ENCODE data around the gene KLF5.

The KLF5 gene

DNA sequence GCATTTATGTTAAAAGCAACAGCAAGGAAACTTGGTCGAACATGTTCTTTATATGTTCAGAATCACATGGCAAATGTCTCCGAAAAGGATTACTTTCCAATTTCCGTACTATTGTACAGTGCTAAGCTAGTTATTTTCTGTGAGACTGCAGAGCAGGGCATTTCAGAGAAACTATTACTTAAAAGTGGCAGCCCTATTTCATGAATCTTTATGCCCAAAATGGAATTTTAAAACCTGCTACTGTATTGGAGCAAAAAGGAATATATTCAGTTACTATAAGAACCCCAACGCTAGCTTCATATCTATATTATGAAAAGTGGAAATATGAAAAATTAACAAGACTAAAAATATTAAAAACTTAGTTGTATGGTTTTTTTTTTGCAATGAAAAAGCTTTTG, 2.2 kb upstream of the KLF5 start:
- H3F3A ChIP-seq (ENCODE audit: insufficient read depth) = peaks cover 4% of the 10 kb centered on the region; the same call in 1 of the 2 replicates
- H3K36me3 ChIP-seq (ENCODE audit: low read length) = no peaks in the 10 kb centered on the region
- H3K4me3 ChIP-seq (ENCODE audit: insufficient read depth, low read length, poor library complexity, severe bottlenecking) = no peak overlapping the region
- no peak overlapping the region for H3K4me2 ChIP-seq (ENCODE audit: low read depth, low read length, poor library complexity, severe bottlenecking)
- H3K27ac ChIP-seq (ENCODE audit: low read depth, low read length) = no peak overlapping the region
- no peaks in the 10 kb centered on the region for H3K9me3 ChIP-seq (ENCODE audit: insufficient read depth, low read length)
- no peak overlapping the region for H2AFZ ChIP-seq (ENCODE audit: low read depth, low read length, severe bottlenecking)
- TF ChIP-seq, protein P1, sequence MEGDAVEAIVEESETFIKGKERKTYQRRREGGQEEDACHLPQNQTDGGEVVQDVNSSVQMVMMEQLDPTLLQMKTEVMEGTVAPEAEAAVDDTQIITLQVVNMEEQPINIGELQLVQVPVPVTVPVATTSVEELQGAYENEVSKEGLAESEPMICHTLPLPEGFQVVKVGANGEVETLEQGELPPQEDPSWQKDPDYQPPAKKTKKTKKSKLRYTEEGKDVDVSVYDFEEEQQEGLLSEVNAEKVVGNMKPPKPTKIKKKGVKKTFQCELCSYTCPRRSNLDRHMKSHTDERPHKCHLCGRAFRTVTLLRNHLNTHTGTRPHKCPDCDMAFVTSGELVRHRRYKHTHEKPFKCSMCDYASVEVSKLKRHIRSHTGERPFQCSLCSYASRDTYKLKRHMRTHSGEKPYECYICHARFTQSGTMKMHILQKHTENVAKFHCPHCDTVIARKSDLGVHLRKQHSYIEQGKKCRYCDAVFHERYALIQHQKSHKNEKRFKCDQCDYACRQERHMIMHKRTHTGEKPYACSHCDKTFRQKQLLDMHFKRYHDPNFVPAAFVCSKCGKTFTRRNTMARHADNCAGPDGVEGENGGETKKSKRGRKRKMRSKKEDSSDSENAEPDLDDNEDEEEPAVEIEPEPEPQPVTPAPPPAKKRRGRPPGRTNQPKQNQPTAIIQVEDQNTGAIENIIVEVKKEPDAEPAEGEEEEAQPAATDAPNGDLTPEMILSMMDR (IDR thresholded peaks at IDR 0.05; ENCODE audit: insufficient read depth, low read length, poor library complexity, severe bottlenecking) = no peak
- no peak for TF ChIP-seq EZH2phosphoT487 (conservative IDR thresholded peaks at IDR 0.05; ENCODE audit: low read length)
- H4K20me1 ChIP-seq (ENCODE audit: low read depth, low read length) = peaks cover 4% of the 10 kb centered on the region; the same call in 1 of the 2 replicates
- H3K9ac ChIP-seq (ENCODE audit: low read length) = no peak overlapping the region
- no peaks in the 10 kb centered on the region for H3K79me2 ChIP-seq (ENCODE audit: insufficient read depth, low read length)
- no peaks in the 10 kb centered on the region for H3K27me3 ChIP-seq (ENCODE audit: low read length)
- H3K9me2 ChIP-seq (replicated peaks; ENCODE audit: insufficient read depth, low read length) = no peaks in the 10 kb centered on the region

DNA sequence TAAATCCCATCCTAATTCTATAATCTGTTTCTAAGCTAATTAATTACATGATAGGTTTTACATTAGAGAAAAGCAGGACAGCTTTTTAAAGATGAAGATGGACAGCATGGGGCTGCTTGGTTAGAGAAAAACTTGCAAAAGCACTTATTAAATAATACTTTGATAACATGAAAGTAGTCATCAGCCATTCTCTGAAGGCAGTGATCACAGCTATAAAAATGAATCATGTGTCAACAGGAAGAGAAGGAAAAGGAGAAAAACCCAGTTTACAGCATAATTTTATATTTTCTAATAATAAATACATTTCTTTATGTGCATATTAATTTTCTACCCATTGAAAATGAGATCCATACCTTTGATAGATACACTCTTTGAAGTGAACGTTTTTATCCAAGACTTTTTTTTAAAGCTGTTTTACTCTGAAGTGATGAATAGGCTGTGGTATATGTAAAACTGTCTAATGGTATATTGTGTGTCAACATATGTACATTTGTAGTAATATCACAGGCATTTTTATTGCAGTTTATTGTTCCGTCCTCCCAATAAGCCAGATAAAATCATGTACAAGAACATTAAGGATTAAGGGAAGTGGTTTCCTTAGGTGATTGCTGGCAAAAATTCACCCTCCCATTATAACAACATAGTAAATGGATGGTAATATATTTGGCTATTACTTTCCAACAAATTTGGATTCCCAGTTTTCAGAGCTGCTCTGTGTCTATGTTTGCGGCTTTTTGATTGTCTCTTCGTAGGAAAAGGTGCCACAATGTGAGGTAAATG, 1.3 kb upstream of the KLF5 start:
- no peak for TF ChIP-seq EZH2phosphoT487 (conservative IDR thresholded peaks at IDR 0.05; ENCODE audit: low read length)
- TF ChIP-seq, protein P1 (IDR thresholded peaks at IDR 0.05; ENCODE audit: insufficient read depth, low read length, poor library complexity, severe bottlenecking) = no peak
- peak overlapping the region; percentile 71; the same call in 1 of the 2 replicates for H3K9ac ChIP-seq (ENCODE audit: low read length)

DNA sequence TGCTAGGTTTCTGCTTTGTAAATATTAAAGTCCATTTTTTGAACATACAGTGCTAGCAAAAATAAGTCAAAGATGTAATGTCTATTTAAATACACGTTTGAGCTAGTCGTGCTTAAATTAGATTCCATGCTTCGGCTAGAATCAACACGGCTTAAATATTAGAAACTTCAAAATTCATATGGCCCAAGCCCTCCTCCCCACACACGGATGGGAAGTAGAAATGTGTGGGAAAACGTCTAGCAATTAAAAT, 816 bp upstream of the KLF5 start:
- Histone ChIP-seq H2AFZ (ENCODE audit: low read depth, low read length, severe bottlenecking) (peak overlapping the region; percentile 94), H3K4me3 (ENCODE audit: insufficient read depth, low read length, poor library complexity, severe bottlenecking) (peak overlapping the region; percentile 49), H3K79me2 (ENCODE audit: insufficient read depth, low read length) (no peaks in the 10 kb centered on the region), H3K27me3 (ENCODE audit: low read length) (no peaks in the 10 kb centered on the region), H3K9me3 (ENCODE audit: insufficient read depth, low read length) (no peaks in the 10 kb centered on the region), H3K9ac (ENCODE audit: low read length) (peak overlapping the region; percentile 71), H3K27ac (ENCODE audit: low read depth, low read length) (no peak overlapping the region), H3K9me2 (replicated peaks; ENCODE audit: insufficient read depth, low read length) (no peaks in the 10 kb centered on the region), H3K36me3 (ENCODE audit: low read length) (no peaks in the 10 kb centered on the region), H4K20me1 (ENCODE audit: low read depth, low read length) (peaks cover 4% of the 10 kb centered on the region; the same call in 1 of the 2 replicates), H3F3A (ENCODE audit: insufficient read depth) (peaks cover 4% of the 10 kb centered on the region; the same call in 1 of the 2 replicates), H3K4me2 (ENCODE audit: low read depth, low read length, poor library complexity, severe bottlenecking) (peak overlapping the region; percentile 78)
- no peak for TF ChIP-seq EZH2phosphoT487 (conservative IDR thresholded peaks at IDR 0.05; ENCODE audit: low read length)

More for the DNA sequence above, 1.3 kb upstream of the KLF5 start:
- Histone ChIP-seq H3F3A (ENCODE audit: insufficient read depth) (peaks cover 4% of the 10 kb centered on the region; the same call in 1 of the 2 replicates), H3K36me3 (ENCODE audit: low read length) (no peaks in the 10 kb centered on the region), H4K20me1 (ENCODE audit: low read depth, low read length) (peaks cover 4% of the 10 kb centered on the region; the same call in 1 of the 2 replicates), H3K27ac (ENCODE audit: low read depth, low read length) (no peak overlapping the region), H3K4me3 (ENCODE audit: insufficient read depth, low read length, poor library complexity, severe bottlenecking) (no peak overlapping the region), H3K9me3 (ENCODE audit: insufficient read depth, low read length) (no peaks in the 10 kb centered on the region), H3K4me2 (ENCODE audit: low read depth, low read length, poor library complexity, severe bottlenecking) (peak overlapping the region; percentile 78), H3K79me2 (ENCODE audit: insufficient read depth, low read length) (no peaks in the 10 kb centered on the region), H3K9me2 (replicated peaks; ENCODE audit: insufficient read depth, low read length) (no peaks in the 10 kb centered on the region), H3K27me3 (ENCODE audit: low read length) (no peaks in the 10 kb centered on the region), H2AFZ (ENCODE audit: low read depth, low read length, severe bottlenecking) (peak overlapping the region; percentile 94)

DNA sequence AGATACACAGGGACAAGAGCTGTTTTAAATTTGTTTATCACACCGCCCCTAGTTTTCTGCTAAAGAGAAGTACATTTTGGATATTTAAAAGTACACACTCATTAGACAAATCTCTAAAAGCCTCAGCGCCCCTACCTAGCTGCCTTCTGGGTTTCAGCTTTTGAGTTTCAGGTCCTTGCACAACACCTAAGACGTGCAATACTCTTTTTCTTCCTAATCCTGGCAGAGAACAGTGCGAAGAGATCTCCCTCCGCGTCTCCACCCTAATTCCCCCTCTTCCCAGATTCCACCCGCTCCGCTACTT, 421 bp upstream of the KLF5 start:
- H3K4me2 ChIP-seq (ENCODE audit: low read depth, low read length, poor library complexity, severe bottlenecking) = peak overlapping the region; percentile 78
- H3K36me3 ChIP-seq (ENCODE audit: low read length) = no peaks in the 10 kb centered on the region
- H3K79me2 ChIP-seq (ENCODE audit: insufficient read depth, low read length) = no peaks in the 10 kb centered on the region
- H3F3A ChIP-seq (ENCODE audit: insufficient read depth) = peaks cover 4% of the 10 kb centered on the region; the same call in 1 of the 2 replicates
- H3K9me3 ChIP-seq (ENCODE audit: insufficient read depth, low read length) = no peaks in the 10 kb centered on the region
- H3K9ac ChIP-seq (ENCODE audit: low read length) = peak overlapping the region; percentile 71
- no peak overlapping the region for H3K27ac ChIP-seq (ENCODE audit: low read depth, low read length)
- H3K4me3 ChIP-seq (ENCODE audit: insufficient read depth, low read length, poor library complexity, severe bottlenecking) = peak overlapping the region; percentile 49
- H2AFZ ChIP-seq (ENCODE audit: low read depth, low read length, severe bottlenecking) = peak overlapping the region; percentile 94
- H3K27me3 ChIP-seq (ENCODE audit: low read length) = no peaks in the 10 kb centered on the region
- H3K9me2 ChIP-seq (replicated peaks; ENCODE audit: insufficient read depth, low read length) = no peaks in the 10 kb centered on the region
- TF ChIP-seq, protein P1 (IDR thresholded peaks at IDR 0.05; ENCODE audit: insufficient read depth, low read length, poor library complexity, severe bottlenecking) = no peak
- TF ChIP-seq EZH2phosphoT487 (conservative IDR thresholded peaks at IDR 0.05; ENCODE audit: low read length) = no peak
- peaks cover 4% of the 10 kb centered on the region; the same call in 1 of the 2 replicates for H4K20me1 ChIP-seq (ENCODE audit: low read depth, low read length)
